GM19467 (cell line): Measurements from ENCODE around the gene KCNQ5.

Source experiments
- ATAC-seq: cut with Tn5 transposase; IDR thresholded peaks from one replicate; pipeline ENCODE4 v1.9.1; 2021; ENCODE audit warnings: mild to moderate bottlenecking, moderate library complexity; ENCODE audit not compliant: unreplicated experiment

KCNQ5 gene

GRCh38 chr6:73042892-73043291, 421.0 kb downstream of the KCNQ5 start:
- ATAC-seq = no peak

GRCh38 chr6:73043446-73043845, 421.6 kb downstream of the KCNQ5 start:
- ATAC-seq = no peak

GRCh38 chr6:73045609-73046008, 423.7 kb downstream of the KCNQ5 start:
- ATAC-seq = no peak

- ATAC-seq = no peak
These were observed 425.9 kb downstream of the KCNQ5 start for GRCh38 chr6:73047801-73048200.

- no peak for ATAC-seq
These were observed 428.2 kb downstream of the KCNQ5 start for GRCh38 chr6:73049971-73050594.

GRCh38 chr6:73050706-73051105, 428.8 kb downstream of the KCNQ5 start:
- ATAC-seq = no peak

GRCh38 chr6:73051147-73051546, 429.3 kb downstream of the KCNQ5 start:
- no peak for ATAC-seq

- ATAC-seq = no peak
These were observed 433.1 kb downstream of the KCNQ5 start for GRCh38 chr6:73054958-73055357.

- no peak for ATAC-seq
These were observed 436.9 kb downstream of the KCNQ5 start for GRCh38 chr6:73058736-73059135.

- ATAC-seq = no peak
These were observed 440.3 kb downstream of the KCNQ5 start for GRCh38 chr6:73062130-73062529.

- ATAC-seq = no peak
These were observed 441.0 kb downstream of the KCNQ5 start for GRCh38 chr6:73062837-73063236.

- ATAC-seq = no peak
These were observed 442.4 kb downstream of the KCNQ5 start for GRCh38 chr6:73064266-73064665.

- ATAC-seq = no peak
These were observed 451.4 kb downstream of the KCNQ5 start for GRCh38 chr6:73073238-73073637.

- ATAC-seq = no peak
These were observed 452.3 kb downstream of the KCNQ5 start for GRCh38 chr6:73074175-73074574.

- ATAC-seq = no peak
These were observed 454.5 kb downstream of the KCNQ5 start for GRCh38 chr6:73076211-73076954.

- no peak for ATAC-seq
These were observed 456.5 kb downstream of the KCNQ5 start for GRCh38 chr6:73078333-73078862.

GRCh38 chr6:73078908-73079610, 457.2 kb downstream of the KCNQ5 start:
- no peak for ATAC-seq

- no peak for ATAC-seq
These were observed 457.7 kb downstream of the KCNQ5 start for GRCh38 chr6:73079611-73079955.

- ATAC-seq = no peak
These were observed 458.1 kb downstream of the KCNQ5 start for GRCh38 chr6:73079978-73080377.

GRCh38 chr6:73081955-73082354, 460.1 kb downstream of the KCNQ5 start:
- ATAC-seq = no peak

GRCh38 chr6:73083886-73084285, 462.0 kb downstream of the KCNQ5 start:
- ATAC-seq = no peak

- ATAC-seq = no peak
These were observed 463.6 kb downstream of the KCNQ5 start for GRCh38 chr6:73085443-73085871.
